H9 (cell line): Measurements from ENCODE around the gene UVSSA. TPM values are rescaled to one million over a fixed set of nuclear protein-coding genes. Genes with fewer than 3 reads are reported as not detected.

ENCODE experiments used
- DNase-seq: peaks from one replicate; pipeline ENCODE4 v3.0.0-alpha.2; 2017
- H2AFZ ChIP-seq: one replicate; pipeline ENCODE4 v1.6.1; 2013; ENCODE audit warnings: mild to moderate bottlenecking, low read length, control low read depth, moderate library complexity
- H2AK5ac ChIP-seq: 2 replicates; pipeline ENCODE4 v1.6.1; 2013; ENCODE audit warnings: low read length, control low read depth, mixed read lengths; ENCODE audit not compliant: insufficient read length
- H2BK120ac ChIP-seq: one replicate; pipeline ENCODE4 v1.6.1; 2013; ENCODE audit warnings: low read depth, mild to moderate bottlenecking, low read length, control low read depth, inconsistent platforms; ENCODE audit not compliant: poor library complexity, severe bottlenecking
- H2BK12ac ChIP-seq: 2 replicates; pipeline ENCODE4 v1.6.1; 2013; ENCODE audit warnings: low read length, control low read depth, mixed read lengths, low read depth; ENCODE audit not compliant: insufficient read length
- H2BK15ac ChIP-seq: 2 replicates; pipeline ENCODE4 v1.6.1; 2013; ENCODE audit warnings: low read depth, low read length, control low read depth
- H2BK20ac ChIP-seq: one replicate; pipeline ENCODE4 v1.6.1; 2013; ENCODE audit warnings: low read depth, mild to moderate bottlenecking, low read length, control low read depth, inconsistent platforms; ENCODE audit not compliant: poor library complexity, severe bottlenecking
- H2BK5ac ChIP-seq: 2 replicates; pipeline ENCODE4 v1.6.1; 2013; ENCODE audit warnings: low read length, control low read depth, mixed read lengths; ENCODE audit not compliant: insufficient read length
- H3K14ac ChIP-seq: 2 replicates; pipeline ENCODE4 v1.6.1; 2013; ENCODE audit warnings: low read length, control low read depth; ENCODE audit not compliant: insufficient read depth
- H3K18ac ChIP-seq: 2 replicates; pipeline ENCODE4 v1.6.1; 2013; ENCODE audit warnings: low read depth, mild to moderate bottlenecking, mixed read lengths, low read length, control low read depth; ENCODE audit not compliant: insufficient read length
- H3K23ac ChIP-seq: 2 replicates; pipeline ENCODE4 v1.6.1; 2013; ENCODE audit warnings: low read length, control low read depth, mixed read lengths, low read depth; ENCODE audit not compliant: insufficient read length
- H3K23me2 ChIP-seq: 2 replicates; pipeline ENCODE4 v1.6.1; 2013; ENCODE audit warnings: low read depth, mild to moderate bottlenecking, mixed read lengths, low read length, control low read depth; ENCODE audit not compliant: insufficient read length, poor library complexity, severe bottlenecking
- H3K27ac ChIP-seq: 2 replicates; pipeline ENCODE4 v1.5.1; 2013; ENCODE audit warnings: low read length, control low read depth, mixed read lengths, low read depth; ENCODE audit not compliant: insufficient read length
- H3K27me3 ChIP-seq: 2 replicates; pipeline ENCODE4 v1.6.1; 2013; ENCODE audit warnings: low read length, control low read depth, inconsistent platforms; ENCODE audit not compliant: insufficient read depth
- H3K4ac ChIP-seq: 2 replicates; pipeline ENCODE4 v1.6.1; 2013; ENCODE audit warnings: low read depth, mild to moderate bottlenecking, control low read depth, inconsistent platforms, low read length, moderate library complexity
- H3K4me1 ChIP-seq: 2 replicates; pipeline ENCODE4 v1.6.1; 2013; ENCODE audit warnings: low read length, control low read depth, inconsistent platforms; ENCODE audit not compliant: insufficient read depth
- H3K4me2 ChIP-seq: 2 replicates; pipeline ENCODE4 v1.6.1; 2013; ENCODE audit warnings: low read length, control low read depth, mixed read lengths; ENCODE audit not compliant: insufficient read length, insufficient read depth
- H3K56ac ChIP-seq: 2 replicates; pipeline ENCODE4 v1.6.1; 2013; ENCODE audit warnings: low read depth, mild to moderate bottlenecking, mixed read lengths, low read length, control low read depth; ENCODE audit not compliant: insufficient read length
- H3K79me1 ChIP-seq: 2 replicates; pipeline ENCODE4 v1.6.1; 2013; ENCODE audit warnings: low read depth, mild to moderate bottlenecking, moderate library complexity, low read length, control low read depth, inconsistent platforms; ENCODE audit not compliant: insufficient read depth, poor library complexity, severe bottlenecking
- H3K79me2 ChIP-seq: 2 replicates; pipeline ENCODE4 v1.6.1; 2013; ENCODE audit warnings: low read length, control low read depth, inconsistent platforms; ENCODE audit not compliant: insufficient read depth
- H3K9ac ChIP-seq: 2 replicates; pipeline ENCODE4 v1.6.1; 2013; ENCODE audit warnings: low read length, control low read depth, mixed read lengths; ENCODE audit not compliant: insufficient read length; ENCODE audit errors: extremely low read depth
- H3K9me3 ChIP-seq: one replicate; pipeline ENCODE4 v1.6.1; 2013; ENCODE audit warnings: low read depth, low read length, inconsistent platforms; ENCODE audit not compliant: control insufficient read depth
- H3T11ph ChIP-seq: one replicate; pipeline ENCODE4 v1.6.1; 2013; ENCODE audit warnings: mild to moderate bottlenecking, low read length, control low read depth, inconsistent platforms
- H4K20me1 ChIP-seq: one replicate; pipeline ENCODE4 v1.6.1; 2013; ENCODE audit not compliant: control insufficient read depth, insufficient read length, insufficient read depth
- H4K5ac ChIP-seq: 2 replicates; pipeline ENCODE4 v1.6.1; 2013; ENCODE audit warnings: low read depth, mild to moderate bottlenecking, mixed read lengths, low read length, control low read depth; ENCODE audit not compliant: insufficient read length
- H4K8ac ChIP-seq: replicated peaks from 2 replicates; pipeline ENCODE4 v1.6.1; 2013; ENCODE audit warnings: low read length, control low read depth, mixed read lengths, low read depth; ENCODE audit not compliant: insufficient read length
- H4K91ac ChIP-seq: 2 replicates; pipeline ENCODE4 v1.6.1; 2013; ENCODE audit warnings: low read depth, mild to moderate bottlenecking, moderate library complexity, mixed read lengths, low read length, control low read depth; ENCODE audit not compliant: insufficient read length
- H3K27ac Mint-ChIP-seq, 3 experiments: 2 replicates in 2 of 3; 3 replicates in 1 of 3; pipeline ENCODE4 v1.8.0; 2020 to 2021; ENCODE audit warnings: mixed read lengths in 3 of 3, mild to moderate bottlenecking in 1 of 3, moderate library complexity in 1 of 3
- H3K27me3 Mint-ChIP-seq: 2 replicates; pipeline ENCODE4 v1.8.0; 2021; ENCODE audit warnings: low read depth, mild to moderate bottlenecking, moderate library complexity, mixed read lengths
- H3K36me3 Mint-ChIP-seq, 3 experiments: 2 replicates in 2 of 3; 3 replicates in 1 of 3; pipeline ENCODE4 v1.8.0; 2020 to 2021; ENCODE audit warnings: low read depth in 3 of 3, mixed read lengths in 3 of 3; ENCODE audit not compliant: insufficient read depth in 1 of 3
- H3K4me1 Mint-ChIP-seq, 2 experiments: 2 replicates each; pipeline ENCODE4 v1.8.0; 2020; ENCODE audit warnings: mixed read lengths in 2 of 2
- H3K4me3 Mint-ChIP-seq, 2 experiments: 2 replicates in 1 of 2; 3 replicates in 1 of 2; pipeline ENCODE4 v1.8.0; 2020 to 2021; ENCODE audit warnings: mild to moderate bottlenecking in 2 of 2, mixed read lengths in 2 of 2, moderate library complexity in 1 of 2
- H3K9me3 Mint-ChIP-seq, 2 experiments: 2 replicates in 1 of 2; 3 replicates in 1 of 2; pipeline ENCODE4 v1.8.0; 2020; ENCODE audit warnings: mild to moderate bottlenecking in 2 of 2, mixed read lengths in 2 of 2, moderate library complexity in 1 of 2
- WGBS: extraction: QIAGEN DNeasy Blood & Tissue Kit; methylation state at CpG from one replicate; pipeline ENCODE4 v1.1.7; 2013; ENCODE audit warnings: missing lambda C conversion rate, low lambda C conversion rate, mixed read lengths; ENCODE audit not compliant: insufficient read length; ENCODE audit errors: extremely low coverage; 5-methylcytosine and 5-hydroxymethylcytosine counted together
- total RNA-seq: library from RNA; stranded (reverse); gene quantifications from 2 replicates; pipeline ENCODE4 v1.2.1, GENCODE V29; 2021
- TF ChIP-seq, protein P1 (sequence below): fragments of 200-600 bp; sonication (generic); conservative IDR thresholded peaks from 3 replicates; pipeline ENCODE4 v1.8.0; 2021; ENCODE audit warnings: antibody characterized with exemption, mild to moderate bottlenecking

Gene UVSSA
- total RNA-seq, 1 experiment from 2014 or later, result 15.9 TPM

DNA sequence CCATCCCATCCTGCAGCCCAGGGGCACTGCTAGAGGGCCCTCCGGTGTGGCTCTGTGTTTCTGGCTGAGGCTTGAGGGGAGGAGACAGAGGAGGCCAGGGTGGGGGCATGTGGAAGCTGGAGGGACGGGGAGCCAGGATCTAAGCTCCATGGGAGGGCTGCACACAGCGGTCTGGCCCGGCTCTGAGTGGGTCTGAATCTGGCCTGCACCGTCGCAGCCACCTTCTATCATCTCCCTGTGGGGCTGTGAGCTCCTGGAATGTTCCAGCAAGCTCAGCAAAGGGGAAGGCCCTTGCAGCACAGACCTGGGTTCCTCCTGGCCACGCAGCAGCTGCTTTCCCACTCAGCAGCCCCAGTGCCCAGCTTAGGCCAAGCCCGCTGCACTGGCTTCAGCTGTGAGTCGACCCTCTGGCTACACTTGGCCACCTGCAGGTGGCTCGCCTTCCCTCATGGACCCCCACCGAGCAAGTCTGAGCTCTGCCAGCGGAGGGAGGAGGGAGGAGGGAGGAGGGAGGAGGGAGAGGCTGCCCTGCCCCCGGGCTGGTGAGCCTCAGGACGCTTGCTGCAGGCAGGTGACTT lies 53.9 kb downstream of the UVSSA start:
- H3K27ac ChIP-seq, result no peak overlapping the region
- H2AK5ac ChIP-seq, result no peak overlapping the region
- no peaks in the 10 kb centered on the region for H3K79me1 ChIP-seq
- no peak overlapping the region for H2BK12ac ChIP-seq
- no peak overlapping the region for H3K4ac ChIP-seq
- no peak overlapping the region for H4K91ac ChIP-seq
- no peak overlapping the region for H3K56ac ChIP-seq
- no peak overlapping the region for H3T11ph ChIP-seq
- peaks cover 3% of the 10 kb centered on the region for H4K20me1 ChIP-seq
- TF ChIP-seq, protein P1, sequence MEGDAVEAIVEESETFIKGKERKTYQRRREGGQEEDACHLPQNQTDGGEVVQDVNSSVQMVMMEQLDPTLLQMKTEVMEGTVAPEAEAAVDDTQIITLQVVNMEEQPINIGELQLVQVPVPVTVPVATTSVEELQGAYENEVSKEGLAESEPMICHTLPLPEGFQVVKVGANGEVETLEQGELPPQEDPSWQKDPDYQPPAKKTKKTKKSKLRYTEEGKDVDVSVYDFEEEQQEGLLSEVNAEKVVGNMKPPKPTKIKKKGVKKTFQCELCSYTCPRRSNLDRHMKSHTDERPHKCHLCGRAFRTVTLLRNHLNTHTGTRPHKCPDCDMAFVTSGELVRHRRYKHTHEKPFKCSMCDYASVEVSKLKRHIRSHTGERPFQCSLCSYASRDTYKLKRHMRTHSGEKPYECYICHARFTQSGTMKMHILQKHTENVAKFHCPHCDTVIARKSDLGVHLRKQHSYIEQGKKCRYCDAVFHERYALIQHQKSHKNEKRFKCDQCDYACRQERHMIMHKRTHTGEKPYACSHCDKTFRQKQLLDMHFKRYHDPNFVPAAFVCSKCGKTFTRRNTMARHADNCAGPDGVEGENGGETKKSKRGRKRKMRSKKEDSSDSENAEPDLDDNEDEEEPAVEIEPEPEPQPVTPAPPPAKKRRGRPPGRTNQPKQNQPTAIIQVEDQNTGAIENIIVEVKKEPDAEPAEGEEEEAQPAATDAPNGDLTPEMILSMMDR, result no peak
- no peak overlapping the region for H3K9ac ChIP-seq
- H2BK20ac ChIP-seq, result no peak overlapping the region
- Mint-ChIP-seq H3K36me3 (peaks cover 7 to 15% (median 10%) of the 10 kb centered on the region in 3 experiments; a peak in 4 of 7 replicates), H3K4me3 (no peak overlapping the region), H3K27me3 (peaks cover 53% of the 10 kb centered on the region), H3K27ac (no peak overlapping the region), H3K9me3 (peaks cover 13 to 32% of the 10 kb centered on the region in 2 experiments), H3K4me1 (0 out of 4 replicates have a peak, but pooled peaks cover 0 to 6% of the 10 kb centered on the region in 2 experiments)
- H4K5ac ChIP-seq, result no peak overlapping the region
- no peak overlapping the region for H3K4me2 ChIP-seq
- no CpG with 5 or more reads among the region's 14 CpGs for WGBS
- H2AFZ ChIP-seq, result no peak overlapping the region
- no peak overlapping the region for H3K23ac ChIP-seq
- H3K27me3 ChIP-seq, result peaks cover 50% of the 10 kb centered on the region
- no peaks in the 10 kb centered on the region for H3K4me1 ChIP-seq
- H3K79me2 ChIP-seq, result no peaks in the 10 kb centered on the region
- DNase-seq, result no peak
- no peak overlapping the region for H4K8ac ChIP-seq
- peaks cover 6% of the 10 kb centered on the region for H3K9me3 ChIP-seq
- no peak overlapping the region for H3K14ac ChIP-seq
- H3K18ac ChIP-seq, result no peak overlapping the region
- no peak overlapping the region for H2BK15ac ChIP-seq
- no peaks in the 10 kb centered on the region for H3K23me2 ChIP-seq
- no peak overlapping the region for H2BK5ac ChIP-seq
- no peak overlapping the region for H2BK120ac ChIP-seq
